ENCODE measurements around the gene MAGI2.

- TF ChIP-seq POLR2A (IDR thresholded peaks at IDR 0.05) = peak; percentile 52 to 86 (median 83)
- peak in 5 of 7 experiments; percentile 13 to 30 (median 26) for TF ChIP-seq CTCF (IDR thresholded peaks at IDR 0.05)
These were observed 1433.9 kb downstream of the MAGI2 start for GRCh38 chr7:78019447-78020135.

Measured in body of pancreas (tissue), 4 donors.